A673 (cell line): ENCODE measurements around the gene GNAZ. TPM values are rescaled to one million over a fixed set of nuclear protein-coding genes. Genes with fewer than 3 reads are reported as not detected.

Source experiments
- BruUV-seq: library from RNA; stranded (reverse); fragments of 400-500 nt; replicated peaks from 2 replicates; lab custom pipeline; 2021; lab: Mats Ljungman, UMichigan
- CTCF ChIA-PET: fragments of 300-600 bp; sonication (Branson Sonifier 250); formaldehyde crosslinking; loops from one replicate; lab custom pipeline; 2022; ENCODE audit warnings: antibody characterized with exemption; lab: Charles Lee
- POLR2A ChIA-PET: fragments of 300-600 bp; sonication (Branson Sonifier 250); formaldehyde crosslinking; loops from one replicate; lab custom pipeline; 2022; ENCODE audit warnings: antibody characterized with exemption; ENCODE audit not compliant: low non-redundant PET; lab: Charles Lee
- DNase-seq: peaks from one replicate; pipeline ENCODE4 v3.0.0-alpha.2; 2015; ENCODE audit warnings: low spot score
- H3K27ac ChIP-seq: fragments of 200-600 bp; sonication (generic); 2 replicates; pipeline ENCODE4 v1.5.1; 2016; ENCODE audit warnings: mixed run types, low read depth, mild to moderate bottlenecking, mixed read lengths, antibody characterized with exemption, low read length; ENCODE audit not compliant: poor library complexity, severe bottlenecking
- H3K27me3 ChIP-seq: fragments of 200-600 bp; sonication (generic); replicated peaks from 2 replicates; pipeline ENCODE4 v1.6.1; 2017; ENCODE audit warnings: mixed run types, low read depth, mild to moderate bottlenecking, mixed read lengths, antibody characterized with exemption, low read length; ENCODE audit not compliant: insufficient read depth, poor library complexity
- H3K36me3 ChIP-seq: fragments of 200-600 bp; sonication (generic); 2 replicates; pipeline ENCODE4 v1.6.1; 2016; ENCODE audit warnings: mixed run types, mild to moderate bottlenecking, mixed read lengths, antibody characterized with exemption, low read length; ENCODE audit not compliant: insufficient read depth, poor library complexity, severe bottlenecking
- H3K4me1 ChIP-seq: fragments of 200-600 bp; sonication (generic); 2 replicates; pipeline ENCODE4 v1.6.1; 2017; ENCODE audit warnings: mixed run types, mild to moderate bottlenecking, mixed read lengths, antibody characterized with exemption, low read length; ENCODE audit not compliant: insufficient read depth, poor library complexity, severe bottlenecking
- H3K4me3 ChIP-seq: fragments of 200-600 bp; sonication (generic); 2 replicates; pipeline ENCODE4 v1.5.1; 2016; ENCODE audit warnings: low read depth, mixed run types, mild to moderate bottlenecking, mixed read lengths, low read length; ENCODE audit not compliant: poor library complexity, severe bottlenecking
- H3K9me3 ChIP-seq: fragments of 200-600 bp; sonication (generic); 2 replicates; pipeline ENCODE4 v1.6.1; 2016; ENCODE audit warnings: mixed run types, low read depth, mild to moderate bottlenecking, mixed read lengths, antibody characterized with exemption, low read length; ENCODE audit not compliant: poor library complexity, severe bottlenecking
- CTCF ChIP-seq: fragments of 300-800, 200-600 bp; sonication (generic); conservative IDR thresholded peaks from 2 replicates; pipeline ENCODE4 v1.5.1; 2017; ENCODE audit warnings: low read depth, mild to moderate bottlenecking, antibody characterized with exemption, low read length, moderate library complexity, mixed read lengths
- EZH2 ChIP-seq: fragments of 200-600 bp; sonication (generic); IDR thresholded peaks from 2 replicates; pipeline ENCODE4 v1.6.1; 2017; ENCODE audit warnings: borderline replicate concordance, low read depth, mild to moderate bottlenecking, mixed read lengths, antibody characterized with exemption, low read length; ENCODE audit not compliant: poor library complexity, severe bottlenecking
- intact Hi-C: fragments of 100-400 bp; cut with micrococcal nuclease; formaldehyde crosslinking; loops from one replicate; pipeline ENCODE4 v1.10.0; 2022; ENCODE audit not compliant: unreplicated experiment
- total RNA-seq: library from RNA; stranded (reverse); gene quantifications from 2 replicates; pipeline ENCODE4 v1.2.3, GENCODE V29; 2021

The GNAZ gene
- total RNA-seq, 1 experiment from 2014 or later = 5.1 TPM

DNA sequence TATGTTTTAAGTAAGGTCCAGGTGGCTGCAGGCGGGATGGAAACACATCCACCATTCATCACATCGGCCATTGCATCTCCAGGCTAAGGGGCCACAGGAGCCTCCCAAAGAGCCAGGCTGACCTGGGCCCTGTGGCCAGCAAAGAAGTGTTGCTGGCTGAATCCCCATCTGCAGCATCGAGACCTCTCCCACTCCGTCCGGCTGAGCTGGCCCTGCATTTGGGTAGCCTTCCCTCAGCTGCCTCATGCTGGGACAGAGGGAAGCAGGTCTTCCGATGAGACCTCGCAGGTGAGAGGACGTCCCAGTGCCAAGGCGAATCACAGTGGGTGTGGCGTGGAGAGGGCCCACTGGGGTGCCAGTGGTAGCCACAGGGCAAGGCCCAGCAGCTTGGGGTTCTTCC, 47.0 kb downstream of the GNAZ start:
- ChIA-PET CTCF (no interaction called here), POLR2A (no interaction called here)
- Histone ChIP-seq H3K9me3 (no peaks in the 10 kb centered on the region), H3K27ac (no peak overlapping the region), H3K4me1 (peaks cover 6% of the 10 kb centered on the region), H3K27me3 (no peaks in the 10 kb centered on the region), H3K4me3 (no peak overlapping the region), H3K36me3 (no peaks in the 10 kb centered on the region)
- no peak for DNase-seq
- no TSS peak for BruUV-seq
- TF ChIP-seq EZH2 (no peak), CTCF (no peak)
- intact Hi-C loops = no loop called here

- no TSS peak for BruUV-seq
- TF ChIP-seq EZH2 = no peak
- TF ChIP-seq CTCF = no peak
- DNase-seq = no peak
- Histone ChIP-seq H3K4me1 (no peaks in the 10 kb centered on the region), H3K36me3 (no peaks in the 10 kb centered on the region), H3K4me3 (no peak overlapping the region), H3K9me3 (no peaks in the 10 kb centered on the region), H3K27ac (no peak overlapping the region), H3K27me3 (no peaks in the 10 kb centered on the region)
- intact Hi-C loops = no loop called here
- ChIA-PET CTCF (no interaction called here), POLR2A (no interaction called here)
Measured at GRCh38 chr22:23117891-23118646, 47.8 kb downstream of the GNAZ start.

GRCh38 chr22:23118647-23119493, 48.6 kb downstream of the GNAZ start:
- intact Hi-C loops = no loop called here
- TF ChIP-seq CTCF (no peak), EZH2 (no peak)
- Histone ChIP-seq H3K27me3 (no peaks in the 10 kb centered on the region), H3K27ac (no peak overlapping the region), H3K4me1 (no peaks in the 10 kb centered on the region), H3K9me3 (no peaks in the 10 kb centered on the region), H3K4me3 (no peak overlapping the region), H3K36me3 (no peaks in the 10 kb centered on the region)
- DNase-seq = no peak
- ChIA-PET POLR2A (no interaction called here), CTCF (no interaction called here)
- no TSS peak for BruUV-seq
